H1 (cell line): ENCODE results near the gene PROM2. TPM values are rescaled to one million over a fixed set of nuclear protein-coding genes. Genes with fewer than 3 reads are reported as not detected.

Experiments
- CTCF ChIA-PET: fragments of 300-600 bp; sonication (Branson Sonifier 250); formaldehyde crosslinking; loops from one replicate; lab custom pipeline; 2021; ENCODE audit not compliant: partially characterized antibody; lab: Charles Lee
- POLR2A ChIA-PET: fragments of 300-600 bp; sonication (Branson Sonifier 250); formaldehyde crosslinking; loops from one replicate; lab custom pipeline; 2021; ENCODE audit warnings: inconsistent platforms; ENCODE audit not compliant: partially characterized antibody; lab: Charles Lee
- DNase-seq, 2 experiments: peaks; one replicate each; pipeline versions ENCODE4 v3.0.0 to v3.0.0-alpha.2; 2010 to 2022; ENCODE audit warnings: low spot score in 2 of 2, low read depth in 1 of 2, mixed read lengths in 1 of 2
- FAIRE-seq: peaks from 2 replicates; lab custom pipeline; 2011; peaks lifted over from hg19 to GRCh38; lab: Jason Lieb, UNC
- H2AFZ ChIP-seq: 2 replicates; pipeline ENCODE4 v1.8.1; 2012; ENCODE audit warnings: low read length, inconsistent platforms
- H2AK5ac ChIP-seq: 2 replicates; pipeline ENCODE4 v1.6.1; 2013; ENCODE audit warnings: low read depth, low read length
- H2BK120ac ChIP-seq: replicated peaks from 2 replicates; pipeline ENCODE3; 2013; ENCODE audit warnings: low read depth, low read length, inconsistent platforms
- H2BK12ac ChIP-seq: 2 replicates; pipeline ENCODE4 v1.6.1; 2013; ENCODE audit warnings: low read depth, low read length
- H2BK15ac ChIP-seq: 2 replicates; pipeline ENCODE4 v1.6.1; 2013; ENCODE audit warnings: low read length
- H2BK20ac ChIP-seq: 2 replicates; pipeline ENCODE4 v1.6.1; 2013; ENCODE audit warnings: low read length
- H2BK5ac ChIP-seq: 2 replicates; pipeline ENCODE4 v1.6.1; 2013; ENCODE audit warnings: low read depth, low read length
- H3K14ac ChIP-seq: 2 replicates; pipeline ENCODE4 v1.6.1; 2013; ENCODE audit warnings: inconsistent platforms; ENCODE audit not compliant: insufficient read length
- H3K18ac ChIP-seq: 2 replicates; pipeline ENCODE4 v1.6.1; 2013; ENCODE audit warnings: low read length; ENCODE audit errors: extremely low read depth
- H3K23ac ChIP-seq: 2 replicates; pipeline ENCODE4 v1.6.1; 2013; ENCODE audit warnings: inconsistent platforms; ENCODE audit not compliant: insufficient read length
- H3K23me2 ChIP-seq: 2 replicates; pipeline ENCODE4 v1.6.1; 2013; ENCODE audit warnings: low read depth, low read length
- H3K27ac ChIP-seq: 2 replicates; pipeline ENCODE4 v1.6.1; 2011; ENCODE audit warnings: low read depth, low read length, inconsistent platforms
- H3K27me3 ChIP-seq, 4 experiments: replicated peaks in 1 of 4; 1 replicate in 1 of 4; 2 replicates in 3 of 4; pipeline versions ENCODE4 v1.6.1 to v1.8.1; 2011 to 2013; ENCODE audit warnings: low read length in 3 of 4, mild to moderate bottlenecking in 3 of 4, inconsistent platforms in 2 of 4, mixed read lengths in 2 of 4, moderate library complexity in 1 of 4; ENCODE audit not compliant: control insufficient read depth in 3 of 4, insufficient read depth in 3 of 4; ENCODE audit errors: extremely low read depth in 1 of 4
- H3K36me3 ChIP-seq, 4 experiments: 2 replicates each; pipeline versions ENCODE4 v1.6.1 to v1.8.1; 2011 to 2013; ENCODE audit warnings: mild to moderate bottlenecking in 4 of 4, low read length in 3 of 4, moderate library complexity in 2 of 4, control low read depth in 1 of 4, inconsistent platforms in 1 of 4; ENCODE audit not compliant: insufficient read depth in 4 of 4, control insufficient read depth in 2 of 4
- H3K4ac ChIP-seq: replicated peaks from 2 replicates; pipeline ENCODE3; 2013; ENCODE audit warnings: low read length, low read depth, mixed read lengths, inconsistent platforms; ENCODE audit not compliant: insufficient read length
- H3K4me1 ChIP-seq, 4 experiments: replicated peaks in 1 of 4; 1 replicate in 1 of 4; 2 replicates in 3 of 4; pipeline versions ENCODE4 v1.6.1 to v1.8.1; 2011 to 2013; ENCODE audit warnings: low read length in 3 of 4, inconsistent platforms in 2 of 4, mixed read lengths in 1 of 4; ENCODE audit not compliant: insufficient read depth in 4 of 4, control insufficient read depth in 3 of 4
- H3K4me2 ChIP-seq, 2 experiments: 2 replicates each; pipeline versions ENCODE4 v1.6.1 to v1.8.1; 2011 to 2013; ENCODE audit warnings: low read depth in 2 of 2, low read length in 2 of 2, control low read depth in 1 of 2, inconsistent platforms in 1 of 2, mild to moderate bottlenecking in 1 of 2; ENCODE audit not compliant: insufficient read depth in 1 of 2
- H3K4me3 ChIP-seq, 4 experiments: fragments of 200-600, 300-600 bp in 1 of 4; sonication (generic), shearing (Covaris generic), sonication (Bioruptor Twin) in 1 of 4; 2 replicates each; pipeline versions ENCODE4 v1.5.1 to v1.8.1; 2011 to 2016; ENCODE audit warnings: low read length in 4 of 4, low read depth in 3 of 4, control low read depth in 2 of 4, inconsistent platforms in 2 of 4, mild to moderate bottlenecking in 2 of 4, mixed read lengths in 1 of 4, moderate library complexity in 1 of 4; ENCODE audit not compliant: insufficient read depth in 2 of 4; ENCODE audit errors: extremely low read depth in 1 of 4
- H3K56ac ChIP-seq: replicated peaks from 2 replicates; pipeline ENCODE3; 2013; ENCODE audit warnings: low read depth, mild to moderate bottlenecking, mixed read lengths, low read length, inconsistent platforms; ENCODE audit not compliant: insufficient read length
- H3K79me1 ChIP-seq: 2 replicates; pipeline ENCODE4 v1.6.1; 2013; ENCODE audit warnings: low read depth, low read length, control low read depth
- H3K79me2 ChIP-seq, 2 experiments: 2 replicates each; pipeline versions ENCODE4 v1.6.1 to v1.8.1; 2012 to 2013; ENCODE audit warnings: low read length in 2 of 2, mild to moderate bottlenecking in 2 of 2, inconsistent platforms in 1 of 2; ENCODE audit not compliant: insufficient read depth in 2 of 2, control insufficient read depth in 1 of 2
- H3K9ac ChIP-seq, 4 experiments: replicated peaks in 1 of 4; 1 replicate in 1 of 4; 2 replicates in 3 of 4; pipeline versions ENCODE4 v1.6.1 to v1.8.1; 2011 to 2013; ENCODE audit warnings: low read depth in 3 of 4, low read length in 3 of 4, control low read depth in 2 of 4, mild to moderate bottlenecking in 2 of 4, moderate library complexity in 2 of 4, inconsistent platforms in 1 of 4; ENCODE audit errors: extremely low read depth in 1 of 4
- H3K9me3 ChIP-seq, 2 experiments: 2 replicates each; pipeline versions ENCODE4 v1.6.1 to v1.8.1; 2012 to 2013; ENCODE audit warnings: mild to moderate bottlenecking in 2 of 2, moderate library complexity in 2 of 2, control low read depth in 1 of 2, inconsistent platforms in 1 of 2, low read depth in 1 of 2, low read length in 1 of 2, mixed read lengths in 1 of 2; ENCODE audit not compliant: insufficient read depth in 2 of 2
- H4K20me1 ChIP-seq, 2 experiments: replicated peaks in 1 of 2; 2 replicates each; pipeline versions ENCODE3 to v1.8.1; 2011 to 2013; ENCODE audit warnings: inconsistent platforms in 2 of 2, low read length in 2 of 2, mild to moderate bottlenecking in 1 of 2; ENCODE audit not compliant: insufficient read depth in 2 of 2, control insufficient read depth in 1 of 2
- H4K5ac ChIP-seq: 2 replicates; pipeline ENCODE4 v1.6.1; 2013; ENCODE audit warnings: low read length, low read depth, mixed read lengths, inconsistent platforms; ENCODE audit not compliant: insufficient read length
- H4K8ac ChIP-seq: 2 replicates; pipeline ENCODE4 v1.8.0; 2013; ENCODE audit warnings: mild to moderate bottlenecking, moderate library complexity, low read length, inconsistent platforms; ENCODE audit not compliant: insufficient read depth; ENCODE audit errors: extremely low read depth
- H4K91ac ChIP-seq: replicated peaks from 2 replicates; pipeline ENCODE3; 2013; ENCODE audit warnings: low read length, mixed read lengths, inconsistent platforms; ENCODE audit not compliant: insufficient read length
- CTCF ChIP-seq, 3 experiments: IDR thresholded peaks; 1 replicate in 2 of 3; 2 replicates in 1 of 3; pipeline versions ENCODE4 v1.5.1 to v1.6.1; 2011; ENCODE audit warnings: low read length in 3 of 3, mild to moderate bottlenecking in 3 of 3, inconsistent platforms in 2 of 3, low read depth in 1 of 3, moderate library complexity in 1 of 3; ENCODE audit not compliant: insufficient read depth in 1 of 3; ENCODE audit errors: control extremely low read depth in 1 of 3
- SIX5 ChIP-seq: IDR thresholded peaks from 2 replicates; pipeline ENCODE4 v1.6.1; 2011; ENCODE audit warnings: mild to moderate bottlenecking, low read depth, low read length
- WGBS, 2 experiments: shearing (Covaris generic) in 1 of 2; methylation state at CpG; one replicate each; pipeline versions ENCODE4 v1.1.6 to v1.1.7; 2013 to 2015; ENCODE audit warnings: low lambda C conversion rate in 2 of 2, mixed read lengths in 2 of 2, inconsistent platforms in 1 of 2, low coverage in 1 of 2, missing lambda C conversion rate in 1 of 2; ENCODE audit not compliant: insufficient replicate concordance in 2 of 2, insufficient coverage in 1 of 2, insufficient read length in 1 of 2; ENCODE audit errors: extremely low coverage in 1 of 2, missing lambda C conversion rate in 1 of 2; 5-methylcytosine and 5-hydroxymethylcytosine counted together
- polyA plus RNA-seq, 7 experiments: library from polyadenylated mRNA; depleted of rRNA in 3 of 7; stranded (reverse) in 5 of 7; unstranded in 2 of 7; fragments of >200 nt in 5 of 7; fragments of 200-250 nt in 2 of 7; gene quantifications; 1 replicate in 5 of 7; 2 replicates in 1 of 7; 4 replicates in 1 of 7; pipeline versions ENCODE4 v1.2.1 to v1.2.3, GENCODE V29; 2011 to 2013; ENCODE audit warnings: missing spikeins in 2 of 7, mixed read lengths in 2 of 7
- total RNA-seq: library from RNA; stranded (reverse); fragmentation: NEBNext Ultra II Directional; extraction: Animal tissue kit (Norgen Biotek cat#: 25700); gene quantifications from 2 replicates; pipeline ENCODE4 v1.2.1, GENCODE V29; 2021

PROM2 gene
- total and polyA plus RNA-seq, 2 of the 8 experiments (the other 6 are each of a cell fraction or from before 2014, with no cell fraction given) = 1.6 to 3.8 TPM

GRCh38 chr2:95289253-95289652, 15.0 kb downstream of the PROM2 start:
- no peak for DNase-seq
- no peaks in the 10 kb centered on the region for H3K27me3 ChIP-seq
- POLR2A ChIA-PET = no interaction called here
- no peaks in the 10 kb centered on the region for H3K36me3 ChIP-seq
- no peak overlapping the region for H3K14ac ChIP-seq
- H2BK20ac ChIP-seq = no peak overlapping the region
- no peak overlapping the region for H2BK120ac ChIP-seq
- H3K4me3 ChIP-seq = no peak overlapping the region
- no peaks in the 10 kb centered on the region for H4K20me1 ChIP-seq
- 65% methylated on average over 4 of the region's 7 CpGs; no CpG with 5 or more reads in 1 of the 2 experiments for WGBS, 2 experiments
- no peak overlapping the region for H2AFZ ChIP-seq
- CTCF ChIA-PET = no interaction called here
- H3K4me2 ChIP-seq = no peak overlapping the region
- H3K4ac ChIP-seq = no peak overlapping the region
- peak overlapping the region; percentile 89; the same call in 1 of the 2 replicates for H4K8ac ChIP-seq
- no peaks in the 10 kb centered on the region for H3K79me2 ChIP-seq
- H3K27ac ChIP-seq = no peak overlapping the region
- TF ChIP-seq CTCF (IDR thresholded peaks at IDR 0.05; ENCODE audit: control extremely low read depth in 1 of 3, insufficient read depth in 1 of 3, low read depth in 1 of 3, low read length in 3 of 3) = peak in 1 of 3 experiments; percentile 7; a peak in 2 of 4 replicates
- TF ChIP-seq SIX5 = no peak
- H3K23me2 ChIP-seq = no peaks in the 10 kb centered on the region
- no peak overlapping the region for H2BK12ac ChIP-seq
- FAIRE-seq = no peak
- H2BK5ac ChIP-seq = no peak overlapping the region
- peaks cover 58 to 95% of the 10 kb centered on the region in 2 experiments; a peak in 3 of 4 replicates for H3K9me3 ChIP-seq
- no peaks in the 10 kb centered on the region; a peak in 1 of 7 replicates for H3K4me1 ChIP-seq
- H3K79me1 ChIP-seq = no peaks in the 10 kb centered on the region
- H3K23ac ChIP-seq = no peak overlapping the region
- H3K18ac ChIP-seq = no peak overlapping the region
- H2AK5ac ChIP-seq = no peak overlapping the region
- no peak overlapping the region for H3K9ac ChIP-seq
- H4K5ac ChIP-seq = no peak overlapping the region
- H3K56ac ChIP-seq = no peak overlapping the region
- no peak overlapping the region for H2BK15ac ChIP-seq
- no peak overlapping the region for H4K91ac ChIP-seq
